Fibroblast of mammary gland (primary cell): Measurements from ENCODE around the gene SLC38A8.

Experiments
- DNase-seq: peaks from one replicate; pipeline ENCODE4 v3.0.0-alpha.2; 2010; ENCODE audit warnings: low read depth
- H3K4me3 ChIP-seq: 2 replicates; pipeline ENCODE4 v1.5.1; 2011; ENCODE audit warnings: low read depth, mild to moderate bottlenecking, low read length, moderate library complexity; ENCODE audit not compliant: control insufficient read depth
- CTCF ChIP-seq: conservative IDR thresholded peaks from 2 replicates; pipeline ENCODE4 v1.5.1; 2011; ENCODE audit warnings: low read depth, low read length, inconsistent platforms; ENCODE audit not compliant: control insufficient read depth, insufficient read depth

Gene SLC38A8

GRCh38 chr16:84058211-84058610 is 15.6 kb upstream of the SLC38A8 start:
- no peak for DNase-seq
- H3K4me3 ChIP-seq: no peak overlapping the region
- no peak for TF ChIP-seq CTCF

- H3K4me3 ChIP-seq: no peak overlapping the region
- no peak for DNase-seq
- TF ChIP-seq CTCF: no peak
Observed at GRCh38 chr16:84056933-84057332, 14.3 kb upstream of the SLC38A8 start.

DNA sequence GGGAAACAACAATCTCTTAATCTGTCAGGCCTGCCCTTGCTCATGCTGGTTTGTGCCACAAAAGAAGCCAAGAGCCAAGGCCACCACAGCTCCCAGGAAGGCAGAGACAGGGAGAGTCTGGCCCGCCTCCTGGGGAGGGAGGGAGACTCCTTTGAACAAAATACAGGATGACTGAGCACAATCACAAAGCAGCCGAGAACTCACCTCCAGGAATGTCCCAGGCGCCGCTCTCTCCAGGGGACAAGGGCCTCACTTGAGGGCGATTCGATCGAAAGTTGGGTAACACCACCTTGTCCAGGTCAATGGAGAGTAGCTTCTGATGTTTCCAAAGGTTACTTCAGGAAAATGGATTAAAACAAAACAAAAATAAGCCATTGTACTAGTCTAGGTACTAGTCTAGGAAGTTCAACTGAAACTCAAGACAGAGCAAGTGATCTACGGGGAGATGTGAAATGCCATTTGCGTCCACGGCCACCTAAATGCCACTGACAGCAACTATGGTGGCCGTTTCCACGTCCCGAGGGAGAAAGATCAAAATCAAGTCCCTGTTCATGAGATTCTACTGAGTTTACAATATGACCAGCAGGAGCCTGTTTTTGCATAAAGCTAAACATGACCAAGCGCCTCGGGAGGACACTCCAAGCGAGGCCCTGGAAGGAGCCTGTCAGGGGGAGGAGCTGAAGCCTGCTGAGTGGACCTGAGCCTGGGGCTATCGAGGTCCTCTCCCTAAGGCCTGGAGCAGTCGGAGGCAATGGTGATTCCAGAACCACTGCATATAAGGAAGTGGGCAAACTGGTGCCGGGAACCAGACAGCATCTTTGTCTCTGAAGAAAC is 13.4 kb upstream of the SLC38A8 start:
- no peak for DNase-seq

DNA sequence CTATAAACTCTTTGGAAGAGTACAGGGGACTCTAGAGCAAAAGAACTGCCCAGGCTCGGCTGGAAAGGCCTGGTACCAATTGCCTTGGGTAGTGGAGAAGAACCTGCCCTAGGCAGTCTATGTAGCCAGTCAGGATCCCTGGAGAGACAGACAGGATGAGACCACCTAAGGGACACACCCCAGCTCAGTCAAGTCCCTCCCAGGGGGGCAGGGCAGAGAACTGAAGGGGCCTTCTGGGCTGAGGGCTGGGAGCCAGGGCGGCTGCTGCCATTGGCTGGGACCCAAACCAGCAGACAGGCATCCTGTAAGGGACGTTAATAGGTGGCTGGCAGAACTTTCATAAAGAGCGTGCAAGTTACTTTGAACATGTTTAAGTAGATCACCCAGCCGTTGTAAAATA is 12.8 kb upstream of the SLC38A8 start:
- no peak overlapping the region for H3K4me3 ChIP-seq
- no peak for DNase-seq
- no peak for TF ChIP-seq CTCF

More for the DNA sequence above, 13.4 kb upstream of the SLC38A8 start:
- no peak overlapping the region for H3K4me3 ChIP-seq
- TF ChIP-seq CTCF: no peak

GRCh38 chr16:84054916-84055315 is 12.3 kb upstream of the SLC38A8 start:
- TF ChIP-seq CTCF: no peak
- no peak for DNase-seq
- H3K4me3 ChIP-seq: no peak overlapping the region

- TF ChIP-seq CTCF: no peak
- H3K4me3 ChIP-seq: no peak overlapping the region
- DNase-seq: no peak
Observed at GRCh38 chr16:84054271-84054670, 11.7 kb upstream of the SLC38A8 start.

GRCh38 chr16:84053237-84053636 is 10.6 kb upstream of the SLC38A8 start:
- DNase-seq: no peak
- H3K4me3 ChIP-seq: no peak overlapping the region
- TF ChIP-seq CTCF: no peak
